ENCODE data around the gene TERT. TPM values are rescaled to one million over a fixed set of nuclear protein-coding genes. Genes with fewer than 3 reads are reported as not detected.
A peak's percentile ranks its signal among the peaks of the same experiment; 100 is the strongest.
"Not testable (repeated sequence)": the region's sequence is repeated elsewhere in the genome, so short reads cannot be mapped to it uniquely, and the experiment has no call there.

Gene TERT
- total RNA-seq, 2 donors from 2014 or later = not detected

DNA sequence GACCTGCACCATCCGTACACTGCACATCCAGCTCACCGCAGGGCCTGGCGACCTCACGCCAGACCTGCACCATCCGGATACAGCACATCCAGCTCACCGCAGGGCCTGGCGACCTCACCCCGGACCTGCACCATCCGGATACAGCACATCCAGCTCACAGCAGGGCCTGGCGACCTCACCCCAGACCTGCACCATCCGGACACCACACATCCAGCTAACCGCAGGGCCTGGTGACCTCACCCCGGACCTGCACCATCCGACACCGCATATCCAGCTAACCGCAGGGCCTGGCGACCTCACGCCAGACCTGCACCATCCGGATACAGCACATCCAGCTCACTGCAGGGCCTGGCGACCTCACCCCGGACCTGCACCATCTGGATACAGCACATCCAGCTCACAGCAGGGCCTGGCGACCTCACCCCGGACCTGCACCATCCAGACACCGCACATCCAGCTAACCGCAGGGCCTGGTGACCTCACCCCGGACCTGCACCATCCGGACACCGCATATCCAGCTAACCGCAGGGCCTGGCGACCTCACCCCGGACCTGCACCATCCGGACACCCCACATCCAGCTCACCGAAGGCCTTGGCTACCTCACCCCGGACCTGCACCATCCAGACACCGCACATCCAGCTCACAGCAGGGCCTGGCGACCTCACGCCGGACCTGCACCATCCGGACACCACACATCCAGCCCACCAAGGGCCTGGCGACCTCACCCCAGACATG is 11.7 kb downstream of the TERT start:
- DNase-seq; ATAC-seq; intact Hi-C loops (cut with DNase I): not testable (repeated sequence)

DNA sequence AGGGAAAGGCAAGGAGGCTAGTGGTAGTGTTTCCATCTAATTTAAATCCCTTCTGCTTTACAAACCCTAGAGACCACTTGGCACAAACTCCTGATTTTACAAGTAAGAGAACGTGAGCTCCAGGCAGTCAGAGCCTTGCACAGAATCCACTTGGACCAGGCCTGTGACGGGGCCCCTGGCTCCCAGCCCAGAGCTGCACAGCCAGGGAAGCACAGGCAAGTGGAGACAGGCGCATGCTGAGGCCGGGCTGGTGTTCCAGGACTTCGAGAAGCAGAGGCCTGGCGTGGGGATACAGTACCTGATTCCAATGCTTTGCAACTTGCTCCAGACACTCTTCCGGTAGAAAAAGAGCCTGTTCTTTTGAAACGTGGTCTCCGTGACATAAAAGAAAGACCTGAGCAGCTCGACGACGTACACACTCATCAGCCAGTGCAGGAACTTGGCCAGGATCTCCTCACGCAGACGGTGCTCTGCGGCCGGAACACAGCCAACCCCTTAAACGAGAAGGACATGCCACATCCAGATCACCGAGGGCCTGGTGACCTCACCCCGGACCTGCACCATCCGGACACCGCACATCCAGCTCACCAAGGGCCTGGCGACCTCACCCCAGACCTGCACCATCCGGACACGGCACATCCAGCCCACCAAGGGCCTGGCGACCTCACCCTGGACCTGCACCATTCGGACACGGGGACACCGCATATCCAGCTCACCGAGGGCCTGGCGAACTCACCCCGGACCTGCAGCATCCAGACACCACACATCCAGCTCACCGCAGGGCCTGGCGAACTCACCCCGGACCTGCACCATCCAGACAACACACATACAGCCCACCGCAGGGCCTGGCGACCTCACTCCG is 12.5 kb downstream of the TERT start:
- ATAC-seq (peak in 1 of 2 donors; percentile 41), DNase-seq (no peak)
- intact Hi-C loops (cut with DNase I) = no loop called here

DNA sequence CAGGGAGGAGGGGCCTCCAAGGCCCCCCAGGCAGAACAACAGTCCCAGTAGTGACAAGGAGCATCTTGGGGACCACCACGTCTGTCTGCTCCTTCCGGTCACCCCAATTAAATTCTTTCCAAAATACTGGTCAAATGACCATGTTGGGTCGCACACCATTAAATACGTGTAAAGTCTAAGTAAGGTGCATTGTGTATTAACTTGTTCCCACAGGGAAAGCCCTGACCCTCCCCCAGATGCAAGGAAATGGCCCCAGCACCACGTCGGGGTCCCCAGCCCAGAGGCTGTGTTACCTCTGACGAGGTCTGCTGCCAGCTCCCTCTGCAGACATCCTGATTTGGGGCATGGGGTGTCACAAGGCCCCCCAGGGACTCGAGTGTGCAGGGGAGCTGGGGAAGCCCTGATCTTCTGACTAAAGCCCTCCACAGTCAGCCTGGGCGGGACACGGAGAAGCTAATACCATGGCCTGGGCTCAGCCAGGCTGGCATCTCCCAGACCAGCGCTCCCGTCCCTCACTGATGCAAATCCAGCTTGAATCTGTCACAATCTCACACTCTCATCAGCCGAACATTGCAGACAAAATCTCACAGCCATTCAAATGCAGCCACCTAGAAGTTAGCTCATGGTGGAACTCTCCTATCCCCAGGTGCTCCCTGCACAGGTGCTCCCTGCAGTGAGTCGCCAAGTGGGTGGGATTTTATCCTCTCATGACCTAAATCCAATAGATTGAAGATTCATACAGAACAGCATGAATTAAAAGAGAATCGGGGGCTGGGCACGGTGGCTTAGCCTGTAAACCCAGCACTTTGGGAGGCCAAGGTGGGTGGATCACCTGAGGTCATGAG is 13.6 kb downstream of the TERT start:
- DNase-seq = no peak
- intact Hi-C loops (cut with DNase I) = no loop called here
- ATAC-seq = no peak

DNA sequence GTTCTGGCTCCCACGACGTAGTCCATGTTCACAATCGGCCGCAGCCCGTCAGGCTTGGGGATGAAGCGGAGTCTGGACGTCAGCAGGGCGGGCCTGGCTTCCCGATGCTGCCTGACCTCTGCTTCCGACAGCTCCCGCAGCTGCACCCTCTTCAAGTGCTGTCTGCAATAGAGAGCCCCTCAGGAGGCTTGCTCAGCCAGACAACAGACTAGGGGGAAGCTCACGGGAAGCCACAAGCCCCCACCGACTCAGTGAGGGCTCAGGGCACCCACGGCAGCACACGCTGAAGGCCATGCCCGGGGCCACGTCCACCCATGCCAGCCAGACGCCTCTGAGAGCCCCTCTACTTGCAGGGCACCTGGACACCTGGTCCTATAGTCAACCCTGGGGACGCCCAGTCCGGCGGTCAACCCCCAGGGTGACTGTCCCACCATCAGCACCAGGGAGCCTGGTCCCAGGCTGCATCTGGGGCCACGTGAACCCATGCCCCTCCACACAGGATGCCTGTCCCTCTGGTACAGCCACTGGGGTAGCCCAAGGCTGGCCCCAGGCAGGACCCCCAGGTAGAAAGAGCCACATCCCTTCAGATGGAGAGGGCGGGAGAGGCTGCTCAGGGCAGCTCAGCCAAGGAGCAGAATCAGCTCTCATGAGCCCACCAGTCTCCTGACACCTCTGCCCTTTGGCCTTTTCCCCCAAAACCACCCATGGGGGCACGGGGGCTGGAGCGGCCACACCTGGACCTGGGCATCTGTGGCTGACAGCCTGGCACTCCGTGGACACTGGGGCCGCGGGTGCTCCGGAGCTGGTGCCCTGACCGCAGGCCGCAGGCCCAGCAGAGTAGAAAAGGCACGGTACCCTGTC is 14.5 kb downstream of the TERT start:
- DNase-seq = no peak

DNA sequence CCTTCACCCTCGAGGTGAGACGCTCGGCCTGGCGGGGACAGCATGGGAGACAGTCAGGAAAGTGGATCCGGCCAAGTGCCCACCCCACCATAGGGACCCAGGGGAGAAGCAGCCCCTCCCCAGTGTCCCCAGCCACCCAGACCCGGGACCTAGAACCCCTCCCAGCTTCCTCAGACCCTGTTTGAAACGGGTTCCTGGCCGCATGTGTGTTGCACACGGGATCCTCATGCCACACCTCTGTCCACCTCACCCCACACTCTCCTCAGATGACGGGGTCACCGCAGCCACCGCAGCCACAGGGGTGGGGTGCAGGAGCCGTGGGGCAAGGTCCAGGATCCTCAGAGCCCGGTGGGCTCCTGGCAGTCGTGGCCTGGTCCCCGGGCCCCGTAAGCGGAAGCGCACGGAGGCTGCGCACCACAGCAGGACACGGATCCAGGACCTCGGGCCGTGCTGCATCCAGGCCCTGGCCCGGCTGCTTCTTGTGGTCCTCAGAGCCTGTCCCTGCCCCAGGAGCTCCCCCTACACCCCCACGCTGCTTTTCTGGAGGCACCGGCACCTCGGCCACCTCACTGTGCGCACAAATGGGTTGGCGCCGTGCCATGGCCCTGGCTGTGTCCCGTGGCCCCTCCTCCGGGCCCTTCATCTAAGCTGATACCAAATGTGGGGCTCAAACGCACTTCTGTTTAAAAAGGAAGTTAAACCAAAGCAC is 15.3 kb downstream of the TERT start:
- no peak for DNase-seq
- intact Hi-C loops (cut with DNase I) = no loop called here
- ATAC-seq = no peak

More for the DNA sequence above, 14.5 kb downstream of the TERT start:
- intact Hi-C loops (cut with DNase I) = no loop called here
- ATAC-seq = no peak

DNA sequence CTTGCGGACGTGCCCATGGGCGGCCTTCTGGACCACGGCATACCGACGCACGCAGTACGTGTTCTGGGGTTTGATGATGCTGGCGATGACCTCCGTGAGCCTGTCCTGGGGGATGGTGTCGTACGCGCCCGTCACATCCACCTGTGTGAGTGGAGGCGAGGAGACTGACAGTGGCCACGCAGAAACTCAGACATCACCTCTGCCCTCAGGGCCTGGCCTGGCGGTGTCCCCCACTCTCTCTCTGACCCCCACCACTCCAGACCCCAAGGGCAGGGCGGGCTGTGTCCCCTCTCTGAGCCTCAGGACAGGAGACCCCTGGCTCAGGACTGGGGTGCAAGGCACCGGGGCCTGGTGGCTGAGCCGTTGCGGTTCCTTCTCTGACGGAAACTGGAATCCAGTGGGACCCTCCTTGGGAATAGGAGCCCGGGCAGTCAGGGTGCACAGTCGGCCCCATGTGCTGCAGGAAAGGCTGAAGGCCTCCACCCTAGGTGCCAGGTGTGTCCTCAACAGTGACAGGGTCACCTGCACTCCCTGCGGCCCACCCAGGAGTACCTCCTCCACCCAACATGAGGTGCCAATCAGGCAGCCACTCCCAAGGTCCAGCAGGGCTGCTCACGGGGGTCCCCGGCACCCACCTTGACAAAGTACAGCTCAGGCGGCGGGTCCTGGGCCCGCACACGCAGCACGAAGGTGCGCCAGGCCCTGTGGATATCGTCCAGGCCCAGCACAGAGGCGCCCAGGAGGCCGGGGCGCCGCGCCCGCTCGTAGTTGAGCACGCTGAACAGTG is 16.0 kb downstream of the TERT start:
- DNase-seq (no peak), ATAC-seq (no peak)
- intact Hi-C loops (cut with DNase I) = no loop called here

DNA sequence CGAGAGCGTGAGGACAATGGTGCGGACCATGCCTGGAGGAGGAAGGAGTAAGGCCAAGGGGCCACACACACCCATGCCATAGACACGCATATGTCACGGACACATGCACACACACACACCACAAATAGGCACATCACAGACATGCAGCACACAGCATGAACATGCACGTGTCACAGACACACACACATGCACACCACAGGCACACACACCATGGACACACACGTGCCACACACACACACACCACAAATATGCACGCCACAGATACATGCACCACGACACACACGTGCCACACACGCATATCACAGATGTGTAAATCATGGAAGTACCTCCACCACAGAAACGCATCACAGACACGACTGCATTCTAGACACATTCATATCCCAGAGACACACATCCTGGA is 16.7 kb downstream of the TERT start:
- intact Hi-C loops (cut with DNase I) = no loop called here
- ATAC-seq = no peak
- DNase-seq = no peak

DNA sequence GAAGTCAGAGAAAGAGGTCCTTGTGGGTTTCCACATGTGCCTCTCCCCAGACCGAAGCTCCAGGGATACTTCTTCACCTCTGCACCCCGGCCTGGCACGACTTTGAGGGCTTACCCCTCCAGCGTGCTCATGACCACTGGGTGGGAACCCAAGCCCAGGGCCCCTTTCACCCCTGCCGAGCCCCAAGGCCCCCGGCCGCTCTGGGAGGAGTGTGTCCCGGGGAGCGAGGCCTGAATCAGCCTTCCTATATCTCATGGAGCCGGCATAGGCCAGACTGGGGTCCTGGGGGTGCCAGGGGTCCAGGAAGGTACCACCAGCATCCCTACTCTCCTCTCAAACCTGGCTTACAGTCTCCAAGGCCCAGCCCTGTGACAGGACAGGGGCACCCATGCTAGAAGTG is 17.1 kb downstream of the TERT start:
- no peak for ATAC-seq
- intact Hi-C loops (cut with DNase I) = no loop called here
- DNase-seq = no peak

DNA sequence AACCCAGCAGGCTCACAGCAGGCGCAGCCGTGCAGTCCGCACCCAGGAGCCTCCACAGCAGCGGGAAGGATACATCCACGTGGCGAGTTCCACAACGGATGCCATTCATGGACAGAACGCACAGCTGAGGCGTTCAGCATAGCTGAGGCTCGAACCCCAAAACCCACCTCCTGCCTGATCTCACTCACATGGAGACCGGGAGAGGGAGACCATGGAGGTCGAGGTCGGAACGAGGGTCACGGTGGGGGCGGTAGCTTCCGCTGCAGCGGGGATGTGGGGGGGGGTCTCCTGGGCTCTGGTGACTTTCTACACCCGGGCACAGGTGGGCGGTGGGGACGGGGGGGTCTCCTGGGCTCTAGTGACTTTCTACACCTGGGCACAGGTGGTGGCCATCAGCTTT is 17.5 kb downstream of the TERT start:
- no peak for ATAC-seq
- intact Hi-C loops (cut with DNase I) = no loop called here
- no peak for DNase-seq

DNA sequence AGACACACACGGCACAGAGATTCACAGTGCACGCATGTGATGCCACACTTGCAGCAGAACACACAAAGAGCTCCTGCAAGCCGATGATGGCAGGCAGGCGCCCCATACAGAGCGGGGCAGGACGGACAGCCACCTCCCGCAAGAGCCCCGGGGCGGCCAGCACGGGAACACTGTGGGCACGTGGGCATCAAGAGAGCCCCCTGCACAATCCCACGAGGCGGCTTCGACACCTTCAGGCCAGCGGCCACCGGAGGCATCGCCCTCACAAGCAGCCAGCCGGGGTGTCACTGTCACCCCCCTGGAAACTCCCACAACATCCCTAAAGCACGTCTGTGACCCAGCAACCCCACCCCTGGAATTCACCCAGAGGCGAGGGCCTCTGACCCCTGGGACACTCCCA is 17.9 kb downstream of the TERT start:
- DNase-seq = no peak
- intact Hi-C loops (cut with DNase I) = no loop called here

DNA sequence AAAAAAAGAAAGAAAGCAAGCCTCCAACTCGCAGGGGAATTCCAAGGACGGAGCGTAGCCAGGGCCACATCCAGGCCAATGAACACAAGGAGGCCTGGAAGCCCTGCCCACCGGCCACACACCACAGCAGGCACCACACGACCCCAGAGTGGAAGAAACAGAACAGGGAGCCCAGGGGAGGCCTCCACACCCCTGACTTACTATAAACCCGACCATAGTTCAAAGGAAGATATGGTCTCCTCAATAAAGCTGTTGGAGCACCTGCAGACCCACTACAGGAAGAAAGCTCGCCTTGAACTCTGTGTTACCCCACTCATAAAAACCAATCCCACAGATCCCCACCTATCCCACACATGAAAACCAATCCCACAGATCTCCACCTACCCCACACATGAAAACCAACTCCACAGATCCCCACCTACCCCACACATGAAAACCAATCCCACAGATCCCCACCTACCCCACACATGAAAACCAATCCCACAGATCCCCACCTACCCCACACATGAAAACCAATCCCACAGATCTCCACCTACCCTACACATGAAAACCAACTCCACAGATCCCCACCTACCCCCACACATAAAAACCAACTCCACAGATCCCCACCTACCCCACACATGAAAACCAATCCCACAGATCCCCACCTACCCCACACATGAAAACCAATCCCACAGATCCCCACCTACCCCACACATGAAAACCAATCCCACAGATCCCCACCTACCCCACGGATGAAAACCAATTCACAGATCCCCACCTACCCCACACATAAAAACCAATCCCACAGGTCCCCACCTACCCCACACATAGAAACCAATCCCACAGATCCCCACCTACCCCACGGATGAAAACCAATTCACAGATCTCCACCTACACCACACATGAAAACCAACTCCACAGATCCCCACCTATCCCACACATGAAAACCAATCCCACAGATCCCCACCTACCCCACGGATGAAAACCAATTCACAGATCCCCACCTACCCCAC is 19.2 kb downstream of the TERT start:
- intact Hi-C loops (cut with DNase I); ATAC-seq; DNase-seq: not testable (repeated sequence)

More for the DNA sequence above, 17.9 kb downstream of the TERT start:
- no peak for ATAC-seq

DNA sequence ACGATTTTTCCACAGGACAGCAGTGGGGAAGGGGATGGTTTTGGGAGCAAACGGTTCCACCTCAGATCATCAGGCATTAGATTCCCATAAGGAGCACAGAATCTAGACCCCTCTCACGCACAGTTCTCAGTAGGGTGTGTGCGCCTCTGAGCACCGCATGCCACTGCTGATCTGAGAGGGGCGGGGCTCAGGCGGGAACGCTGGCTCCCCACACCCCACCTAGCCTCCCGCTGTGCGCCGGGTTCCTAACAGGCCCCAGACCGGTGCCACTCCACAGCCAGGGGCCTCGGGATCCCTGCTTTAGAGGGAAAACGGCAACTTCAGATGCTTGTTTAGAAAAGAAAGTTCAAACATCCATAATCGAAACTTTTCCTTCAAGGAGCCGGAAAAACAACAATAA is 20.4 kb downstream of the TERT start:
- ATAC-seq (no peak), DNase-seq (no peak)
- intact Hi-C loops (cut with DNase I) = no loop called here

DNA sequence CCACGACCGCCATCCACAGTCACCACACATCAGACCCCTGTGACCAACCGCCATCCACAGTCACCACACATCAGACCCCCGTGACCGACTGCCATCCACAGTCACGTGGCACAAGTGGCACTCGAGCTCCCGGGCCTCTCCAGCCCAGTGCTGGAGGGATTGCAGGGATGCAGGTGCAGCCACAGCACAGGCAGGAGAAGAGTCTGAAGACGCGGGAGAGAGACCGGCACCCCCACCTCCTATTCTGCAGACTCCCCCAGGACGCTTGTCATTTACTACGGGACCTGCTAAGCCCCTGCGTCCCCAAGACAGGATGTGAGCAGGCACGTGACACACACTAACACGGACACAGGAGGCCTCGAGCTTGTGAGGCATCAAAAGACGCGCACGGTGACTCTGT is 21.1 kb downstream of the TERT start:
- no peak for DNase-seq
- intact Hi-C loops (cut with DNase I) = no loop called here
- no peak for ATAC-seq

DNA sequence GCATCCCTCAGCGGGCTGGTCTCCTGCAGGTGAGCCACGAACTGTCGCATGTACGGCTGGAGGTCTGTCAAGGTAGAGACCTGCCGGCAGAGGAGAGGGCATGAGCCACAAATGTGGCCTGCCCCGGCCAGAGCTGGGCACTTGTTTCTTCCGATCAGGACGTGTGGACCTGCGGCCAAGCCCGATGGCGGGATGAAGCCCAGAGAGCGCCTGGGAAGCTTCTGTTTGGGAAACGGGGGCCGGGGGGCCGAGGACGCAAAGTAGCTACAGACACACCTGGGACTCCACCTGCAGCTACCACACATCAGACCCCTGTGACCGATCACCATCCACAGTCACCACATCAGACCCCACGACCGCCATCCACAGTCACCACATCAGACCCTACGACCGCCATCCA is 22.7 kb downstream of the TERT start:
- DNase-seq (no peak), ATAC-seq (no peak)
- intact Hi-C loops (cut with DNase I) = no loop called here

DNA sequence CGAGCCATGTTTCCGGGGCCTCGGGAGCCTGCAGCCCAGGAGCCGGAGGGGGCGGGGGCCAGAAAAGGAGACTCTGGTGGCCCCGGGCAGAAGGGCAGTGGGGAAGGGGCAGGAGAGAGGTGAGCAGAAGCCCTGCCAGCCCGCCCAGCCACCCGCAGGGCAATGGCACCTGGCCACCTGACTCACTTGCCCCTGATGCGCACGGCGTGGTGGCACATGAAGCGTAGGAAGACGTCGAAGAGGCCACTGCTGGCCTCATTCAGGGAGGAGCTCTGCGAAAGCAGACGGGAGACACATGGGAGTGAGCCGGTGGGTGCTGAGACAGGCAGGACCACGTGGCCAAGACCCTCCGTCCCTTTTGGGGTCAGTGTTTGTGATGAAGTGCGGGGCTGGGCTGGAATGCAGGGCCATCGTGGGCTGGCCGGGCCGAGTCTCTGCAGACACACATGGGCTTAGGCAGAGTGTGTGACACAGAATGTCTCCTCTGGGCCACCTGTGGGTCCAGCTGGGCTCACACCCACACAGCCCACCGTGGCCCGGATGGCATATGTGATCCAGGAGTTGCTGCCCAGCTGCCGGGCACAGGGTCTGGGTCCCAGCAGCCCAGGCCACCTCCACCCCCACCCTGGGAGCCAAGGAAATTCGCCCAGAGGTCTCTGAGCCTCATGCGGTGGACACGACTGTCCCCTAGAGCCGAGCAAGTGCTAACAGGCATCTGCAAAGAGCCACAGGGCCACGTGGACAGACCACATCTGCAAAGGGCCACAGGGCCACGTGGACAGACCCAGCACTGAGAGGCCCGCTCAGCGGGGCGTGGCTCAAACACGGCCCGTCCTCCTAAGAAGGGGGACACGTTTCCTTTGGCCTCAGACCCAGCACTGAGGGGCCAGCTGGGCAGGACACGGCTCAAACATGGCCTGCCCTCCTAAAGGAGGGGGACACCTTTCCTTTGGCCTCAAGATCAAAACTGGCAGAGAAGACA is 23.6 kb downstream of the TERT start:
- no peak for DNase-seq
- peak in 1 of 2 donors; percentile 27 for ATAC-seq
- intact Hi-C loops (cut with DNase I) = no loop called here
